WTC11 (cell line): ENCODE measurements around the gene RPS6KC1. TPM values are rescaled to one million over a fixed set of nuclear protein-coding genes. Genes with fewer than 3 reads are reported as not detected.
"Not testable (repeated sequence)": the region's sequence is repeated elsewhere in the genome, so short reads cannot be mapped to it uniquely, and the experiment has no call there.

ENCODE experiments used
- ATAC-seq: fragments of 200-7000 bp; cut with Tn5 transposase; 2 replicates; pipeline ENCODE4 v1.10.0; 2021; ENCODE audit warnings: mild to moderate bottlenecking, moderate library complexity
- CTCF ChIA-PET: fragments of 300-600 bp; sonication (Branson Sonifier 250); formaldehyde crosslinking; loops from one replicate; lab custom pipeline; 2021; ENCODE audit warnings: antibody characterized with exemption; lab: Charles Lee
- POLR2A ChIA-PET: fragments of 350-600 bp; sonication (Branson Sonifier 250); formaldehyde crosslinking; loops from one replicate; lab custom pipeline; 2021; ENCODE audit warnings: antibody characterized with exemption; lab: Charles Lee
- DNase-seq: peaks from one replicate; pipeline ENCODE4 v3.0.0; 2021; ENCODE audit warnings: low spot score
- H3K27ac Mint-ChIP-seq: 2 replicates; pipeline ENCODE4 v1.8.0; 2021; ENCODE audit warnings: mixed read lengths
- H3K27me3 Mint-ChIP-seq: 2 replicates; pipeline ENCODE4 v1.8.0; 2021; ENCODE audit warnings: low read depth, mild to moderate bottlenecking, moderate library complexity, mixed read lengths
- H3K36me3 Mint-ChIP-seq: 2 replicates; pipeline ENCODE4 v1.8.0; 2021; ENCODE audit warnings: mixed read lengths
- H3K4me1 Mint-ChIP-seq: 2 replicates; pipeline ENCODE4 v1.8.0; 2022; ENCODE audit warnings: mixed read lengths
- H3K4me3 Mint-ChIP-seq: 2 replicates; pipeline ENCODE4 v1.8.0; 2021; ENCODE audit warnings: mild to moderate bottlenecking, moderate library complexity, mixed read lengths
- H3K9me3 Mint-ChIP-seq: 2 replicates; pipeline ENCODE4 v1.8.0; 2021; ENCODE audit warnings: mixed read lengths
- AR ChIP-seq: fragments of 250-450 bp; sonication (Bioruptor Pico); IDR thresholded peaks from 2 replicates; pipeline ENCODE4 v1.9.0; 2021; ENCODE audit warnings: mild to moderate bottlenecking
- CREM ChIP-seq: sonication (generic); formaldehyde crosslinking; IDR thresholded peaks from 2 replicates; pipeline ENCODE4 v1.8.1; 2022; ENCODE audit warnings: mild to moderate bottlenecking, missing genetic modification reagents, moderate library complexity
- FOXJ3 ChIP-seq: sonication (generic); formaldehyde crosslinking; IDR thresholded peaks from 2 replicates; pipeline ENCODE4 v1.9.0; 2021; ENCODE audit warnings: missing genetic modification reagents, mild to moderate bottlenecking, borderline replicate concordance
- GRHL2 ChIP-seq: fragments of 250-450 bp; sonication (Bioruptor Pico); IDR thresholded peaks from 2 replicates; pipeline ENCODE4 v1.8.0; 2022; ENCODE audit warnings: mild to moderate bottlenecking, moderate library complexity; ENCODE audit not compliant: insufficient replicate concordance, severe bottlenecking
- IRF2 ChIP-seq: sonication (generic); formaldehyde crosslinking; IDR thresholded peaks from 2 replicates; pipeline ENCODE4 v1.8.0; 2022; ENCODE audit warnings: low read depth, missing genetic modification reagents, borderline replicate concordance
- JAZF1 ChIP-seq: fragments of 250-450 bp; sonication (Bioruptor Pico); IDR thresholded peaks from 2 replicates; pipeline ENCODE4 v1.9.0; 2021; ENCODE audit warnings: moderate library complexity, mild to moderate bottlenecking, inconsistent platforms
- MLX ChIP-seq: sonication (generic); formaldehyde crosslinking; IDR thresholded peaks from 2 replicates; pipeline ENCODE4 v1.8.1; 2023; ENCODE audit warnings: mild to moderate bottlenecking, missing genetic modification reagents, moderate library complexity
- SMAD4 ChIP-seq: sonication (generic); formaldehyde crosslinking; IDR thresholded peaks from 2 replicates; pipeline ENCODE4 v1.8.0; 2022; ENCODE audit warnings: mild to moderate bottlenecking, missing genetic modification reagents
- USF1 ChIP-seq: sonication (generic); formaldehyde crosslinking; IDR thresholded peaks from 2 replicates; pipeline ENCODE4 v1.8.0; 2022; ENCODE audit warnings: mild to moderate bottlenecking, missing genetic modification reagents
- USF2 ChIP-seq: sonication (generic); formaldehyde crosslinking; IDR thresholded peaks from 2 replicates; pipeline ENCODE4 v1.8.1; 2023; ENCODE audit warnings: mild to moderate bottlenecking, missing genetic modification reagents, moderate library complexity
- ZNF219 ChIP-seq: sonication (generic); formaldehyde crosslinking; IDR thresholded peaks from 2 replicates; pipeline ENCODE4 v1.8.0; 2023; ENCODE audit warnings: missing genetic modification reagents, mild to moderate bottlenecking, borderline replicate concordance
- ZNF317 ChIP-seq: sonication (generic); formaldehyde crosslinking; IDR thresholded peaks from 2 replicates; pipeline ENCODE4 v1.8.1; 2023; ENCODE audit warnings: low read depth, mild to moderate bottlenecking, moderate library complexity, missing genetic modification reagents, borderline replicate concordance
- ZNF425 ChIP-seq: fragments of 250-450 bp; sonication (Bioruptor Pico); conservative IDR thresholded peaks from 2 replicates; pipeline ENCODE4 v1.9.0; 2021; ENCODE audit warnings: mild to moderate bottlenecking
- total RNA-seq: library from RNA; stranded (reverse); gene quantifications from 3 replicates; pipeline ENCODE4 v1.2.3, GENCODE V29; 2021
- TF ChIP-seq, protein P1 (sequence below): fragments of 250-450 bp; sonication (Bioruptor Pico); IDR thresholded peaks from 2 replicates; pipeline ENCODE4 v1.9.0; 2021; ENCODE audit warnings: moderate library complexity, mild to moderate bottlenecking, inconsistent platforms, borderline replicate concordance
- TF ChIP-seq, protein P2 (sequence below): sonication (generic); formaldehyde crosslinking; conservative IDR thresholded peaks from 2 replicates; pipeline ENCODE4 v1.8.1; 2022; ENCODE audit warnings: mild to moderate bottlenecking, missing genetic modification reagents
- TF ChIP-seq, protein P3 (sequence below): fragments of 250-450 bp; sonication (Bioruptor Pico); IDR thresholded peaks from 2 replicates; pipeline ENCODE4 v2.1.2; 2022; ENCODE audit warnings: mild to moderate bottlenecking, moderate library complexity
- TF ChIP-seq, protein P4 (sequence below): fragments of 250-450 bp; sonication (Bioruptor Pico); IDR thresholded peaks from 2 replicates; pipeline ENCODE4 v1.9.0; 2021; ENCODE audit warnings: mild to moderate bottlenecking

Gene RPS6KC1
- total RNA-seq, 1 experiment from 2014 or later = 17.4 TPM

DNA sequence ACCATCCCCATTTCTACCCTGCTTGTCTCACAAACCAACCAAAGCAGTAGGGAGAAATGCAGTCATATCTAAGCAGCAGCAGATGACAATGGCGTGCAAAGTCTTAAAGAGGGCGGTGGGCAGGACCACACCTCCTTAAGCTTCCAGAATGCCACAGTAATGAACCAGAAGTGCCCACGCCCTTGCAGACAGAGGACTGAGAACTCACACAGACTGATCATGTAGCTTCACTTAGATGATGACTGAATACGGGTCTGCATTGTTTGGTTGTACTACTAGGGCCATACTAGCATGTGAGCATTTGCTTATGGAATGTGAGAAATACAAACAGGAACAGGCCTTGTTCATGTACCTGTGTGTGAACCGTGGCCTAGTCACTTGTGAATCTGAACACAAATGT is 246.0 kb downstream of the RPS6KC1 start:
- H3K27me3 Mint-ChIP-seq = no peaks in the 10 kb centered on the region

DNA sequence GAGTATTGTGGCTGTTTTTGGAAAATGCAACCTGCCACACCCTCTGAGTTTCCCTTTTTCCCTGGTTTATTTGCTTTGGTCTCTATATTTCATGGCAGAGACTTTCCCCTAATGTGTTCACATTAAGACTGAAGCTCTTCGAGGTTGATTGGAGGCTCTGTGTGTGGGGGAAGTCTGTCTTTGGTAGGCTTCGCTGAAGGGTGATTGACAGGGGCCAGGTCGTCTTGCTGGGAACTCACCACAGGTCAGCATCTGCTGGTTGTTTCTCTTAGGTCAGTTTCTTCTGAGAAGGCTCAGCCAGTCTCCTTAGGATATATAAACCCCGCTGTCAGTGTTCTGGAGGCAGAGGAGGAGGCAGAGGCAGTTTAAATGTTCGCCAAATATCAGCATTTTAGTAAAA is 249.4 kb downstream of the RPS6KC1 start:
- Mint-ChIP-seq H3K9me3 (peaks cover 4% of the 10 kb centered on the region; the same call in 1 of the 2 replicates), H3K4me1 (peaks cover 11% of the 10 kb centered on the region), H3K27ac (peak overlapping the region; percentile 4; the same call in 1 of the 2 replicates)

More for the DNA sequence above, 246.0 kb downstream of the RPS6KC1 start:
- DNase-seq = no peak
- peaks cover 9% of the 10 kb centered on the region; the same call in 1 of the 2 replicates for H3K9me3 Mint-ChIP-seq
- H3K4me3 Mint-ChIP-seq = no peak overlapping the region
- no peak overlapping the region for H3K27ac Mint-ChIP-seq
- POLR2A ChIA-PET = no interaction called here
- peaks cover 20% of the 10 kb centered on the region for H3K4me1 Mint-ChIP-seq
- no peaks in the 10 kb centered on the region for H3K36me3 Mint-ChIP-seq
- ATAC-seq = no peak
- no peak for TF ChIP-seq USF1 (CRISPR knock-in tag)
- TF ChIP-seq GRHL2 (CRISPR knock-in tag) = no peak
- no peak for TF ChIP-seq ZNF317 (CRISPR knock-in tag)
- no peak for TF ChIP-seq AR (CRISPR knock-in tag)
- TF ChIP-seq ZNF219 (CRISPR knock-in tag) = no peak
- TF ChIP-seq CREM (CRISPR knock-in tag) = no peak
- TF ChIP-seq, protein P1, sequence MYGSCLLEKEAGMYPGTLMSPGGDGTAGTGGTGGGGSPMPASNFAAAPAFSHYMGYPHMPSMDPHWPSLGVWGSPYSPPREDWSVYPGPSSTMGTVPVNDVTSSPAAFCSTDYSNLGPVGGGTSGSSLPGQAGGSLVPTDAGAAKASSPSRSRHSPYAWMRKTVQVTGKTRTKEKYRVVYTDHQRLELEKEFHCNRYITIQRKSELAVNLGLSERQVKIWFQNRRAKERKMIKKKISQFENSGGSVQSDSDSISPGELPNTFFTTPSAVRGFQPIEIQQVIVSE (CRISPR knock-in tag) = no peak
- no peak for TF ChIP-seq SMAD4 (CRISPR knock-in tag)
- TF ChIP-seq, protein P2, sequence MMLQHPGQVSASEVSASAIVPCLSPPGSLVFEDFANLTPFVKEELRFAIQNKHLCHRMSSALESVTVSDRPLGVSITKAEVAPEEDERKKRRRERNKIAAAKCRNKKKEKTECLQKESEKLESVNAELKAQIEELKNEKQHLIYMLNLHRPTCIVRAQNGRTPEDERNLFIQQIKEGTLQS (CRISPR knock-in tag) = no peak
- CTCF ChIA-PET = no interaction called here

GRCh38 chr1:213301524-213301923 is 250.5 kb downstream of the RPS6KC1 start:
- H3K4me3 Mint-ChIP-seq, H3K36me3 Mint-ChIP-seq, CTCF ChIA-PET, H3K4me1 Mint-ChIP-seq, ATAC-seq, H3K27ac Mint-ChIP-seq, POLR2A ChIA-PET, H3K27me3 Mint-ChIP-seq, DNase-seq, H3K9me3 Mint-ChIP-seq: not testable (repeated sequence)

More for the DNA sequence above, 249.4 kb downstream of the RPS6KC1 start:
- ATAC-seq = no peak
- Mint-ChIP-seq H3K27me3 (no peaks in the 10 kb centered on the region), H3K36me3 (no peaks in the 10 kb centered on the region), H3K4me3 (no peak overlapping the region)
- ChIA-PET CTCF (no interaction called here), POLR2A (no interaction called here)
- TF ChIP-seq JAZF1 (CRISPR knock-in tag) (no peak), USF2 (no peak), MLX (CRISPR knock-in tag) (no peak), IRF2 (no peak), ZNF425 (CRISPR knock-in tag) (no peak), FOXJ3 (CRISPR knock-in tag) (no peak)
- TF ChIP-seq, protein P3, sequence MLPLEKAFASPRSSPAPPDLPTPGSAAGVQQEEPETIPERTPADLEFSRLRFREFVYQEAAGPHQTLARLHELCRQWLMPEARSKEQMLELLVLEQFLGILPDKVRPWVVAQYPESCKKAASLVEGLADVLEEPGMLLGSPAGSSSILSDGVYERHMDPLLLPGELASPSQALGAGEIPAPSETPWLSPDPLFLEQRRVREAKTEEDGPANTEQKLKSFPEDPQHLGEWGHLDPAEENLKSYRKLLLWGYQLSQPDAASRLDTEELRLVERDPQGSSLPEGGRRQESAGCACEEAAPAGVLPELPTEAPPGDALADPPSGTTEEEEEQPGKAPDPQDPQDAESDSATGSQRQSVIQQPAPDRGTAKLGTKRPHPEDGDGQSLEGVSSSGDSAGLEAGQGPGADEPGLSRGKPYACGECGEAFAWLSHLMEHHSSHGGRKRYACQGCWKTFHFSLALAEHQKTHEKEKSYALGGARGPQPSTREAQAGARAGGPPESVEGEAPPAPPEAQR (CRISPR knock-in tag) = no peak
- TF ChIP-seq, protein P4, sequence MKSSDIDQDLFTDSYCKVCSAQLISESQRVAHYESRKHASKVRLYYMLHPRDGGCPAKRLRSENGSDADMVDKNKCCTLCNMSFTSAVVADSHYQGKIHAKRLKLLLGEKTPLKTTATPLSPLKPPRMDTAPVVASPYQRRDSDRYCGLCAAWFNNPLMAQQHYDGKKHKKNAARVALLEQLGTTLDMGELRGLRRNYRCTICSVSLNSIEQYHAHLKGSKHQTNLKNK (CRISPR knock-in tag) = no peak
- no peak for DNase-seq
